ENCODE results near the gene SAMM50. TPM values are rescaled to one million over a fixed set of nuclear protein-coding genes. Genes with fewer than 3 reads are reported as not detected.

The SAMM50 gene
- total and polyA plus RNA-seq, 2 donors (not counting 3 experiments of a cell fraction or from before 2014, with no cell fraction given): 42.9 to 56.2 TPM

DNA sequence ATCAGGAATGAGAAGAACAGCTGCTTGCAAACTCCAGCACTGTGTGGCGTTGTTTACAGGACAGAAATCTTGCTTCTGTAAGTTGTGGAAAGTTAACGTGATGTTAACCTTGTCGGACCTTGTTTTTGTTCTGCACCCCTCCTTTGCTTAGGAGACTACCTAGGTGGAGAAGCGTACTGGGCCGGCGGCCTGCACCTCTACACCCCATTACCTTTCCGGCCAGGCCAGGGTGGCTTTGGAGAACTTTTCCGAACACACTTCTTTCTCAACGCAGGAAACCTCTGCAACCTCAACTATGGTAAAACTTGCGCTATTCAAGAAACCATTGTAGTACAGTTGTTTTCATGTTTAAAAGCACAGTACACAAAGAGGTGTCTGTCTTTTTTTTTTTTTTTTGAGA, 33.7 kb downstream of the SAMM50 start:
- dilution Hi-C loops (cut with MboI; ENCODE audit: extremely low pct_ligation_motif_present, low sequenced_read_pairs): no loop called here
- FAIRE-seq: no peak

More for the DNA sequence above, 33.7 kb downstream of the SAMM50 start:
- peaks cover 2% of the 10 kb centered on the region for H3K79me2 ChIP-seq (ENCODE audit: control insufficient read depth, insufficient read depth, low read length)
- CTCF ChIA-PET: interaction anchor here (10.3 kb wide), 1 partner anchor 96 kb away, joined by 640 read pairs; no protein-coding TSS in a partner anchor
- no peaks in the 10 kb centered on the region for H3K27me3 ChIP-seq (ENCODE audit: control insufficient read depth in 2 of 2, insufficient read depth in 2 of 2, low read length in 2 of 2)
- no peak overlapping the region for H2AFZ ChIP-seq (ENCODE audit: low read depth, low read length)
- H3K9me3 ChIP-seq (replicated peaks; ENCODE audit: control insufficient read depth, insufficient read depth, low read length): no peaks in the 10 kb centered on the region
- H3K4me1 ChIP-seq (ENCODE audit: control insufficient read depth, extremely low read depth, insufficient read depth, low read length): no peaks in the 10 kb centered on the region
- H3K4me2 ChIP-seq (ENCODE audit: insufficient read depth, low read length): no peak overlapping the region
- TF ChIP-seq POLR2AphosphoS5 (IDR thresholded peaks at IDR 0.05; ENCODE audit: insufficient read depth, low read depth, low read length) (no peak), POLR2A (IDR thresholded peaks at IDR 0.05; ENCODE audit: low read depth, low read length) (no peak), EZH2 (IDR thresholded peaks at IDR 0.05; ENCODE audit: borderline replicate concordance, low read depth, low read length, severe bottlenecking) (no peak), JUN (IDR thresholded peaks at IDR 0.05; ENCODE audit: borderline replicate concordance, insufficient read depth, insufficient read length, low read depth) (no peak), FOS (IDR thresholded peaks at IDR 0.05; ENCODE audit: borderline replicate concordance, insufficient read depth, low read length) (no peak), GATA2 (IDR thresholded peaks at IDR 0.05; ENCODE audit: insufficient read depth, insufficient read length, low read depth, low read length) (no peak), MYC (IDR thresholded peaks at IDR 0.05; ENCODE audit: low read depth, low read length) (no peak)
- TF ChIP-seq, protein P1, sequence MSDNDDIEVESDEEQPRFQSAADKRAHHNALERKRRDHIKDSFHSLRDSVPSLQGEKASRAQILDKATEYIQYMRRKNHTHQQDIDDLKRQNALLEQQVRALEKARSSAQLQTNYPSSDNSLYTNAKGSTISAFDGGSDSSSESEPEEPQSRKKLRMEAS (IDR thresholded peaks at IDR 0.05; ENCODE audit: insufficient read depth, insufficient read length): no peak
- TF ChIP-seq, protein P2, sequence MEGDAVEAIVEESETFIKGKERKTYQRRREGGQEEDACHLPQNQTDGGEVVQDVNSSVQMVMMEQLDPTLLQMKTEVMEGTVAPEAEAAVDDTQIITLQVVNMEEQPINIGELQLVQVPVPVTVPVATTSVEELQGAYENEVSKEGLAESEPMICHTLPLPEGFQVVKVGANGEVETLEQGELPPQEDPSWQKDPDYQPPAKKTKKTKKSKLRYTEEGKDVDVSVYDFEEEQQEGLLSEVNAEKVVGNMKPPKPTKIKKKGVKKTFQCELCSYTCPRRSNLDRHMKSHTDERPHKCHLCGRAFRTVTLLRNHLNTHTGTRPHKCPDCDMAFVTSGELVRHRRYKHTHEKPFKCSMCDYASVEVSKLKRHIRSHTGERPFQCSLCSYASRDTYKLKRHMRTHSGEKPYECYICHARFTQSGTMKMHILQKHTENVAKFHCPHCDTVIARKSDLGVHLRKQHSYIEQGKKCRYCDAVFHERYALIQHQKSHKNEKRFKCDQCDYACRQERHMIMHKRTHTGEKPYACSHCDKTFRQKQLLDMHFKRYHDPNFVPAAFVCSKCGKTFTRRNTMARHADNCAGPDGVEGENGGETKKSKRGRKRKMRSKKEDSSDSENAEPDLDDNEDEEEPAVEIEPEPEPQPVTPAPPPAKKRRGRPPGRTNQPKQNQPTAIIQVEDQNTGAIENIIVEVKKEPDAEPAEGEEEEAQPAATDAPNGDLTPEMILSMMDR (IDR thresholded peaks at IDR 0.05; ENCODE audit: extremely low read depth in 1 of 2, insufficient read depth in 1 of 2, low read depth in 1 of 2, low read length in 2 of 2): no peak
- H3K27ac ChIP-seq (ENCODE audit: insufficient read depth, low read depth, low read length): no peak overlapping the region
- intact Hi-C loops (cut with micrococcal nuclease): no loop called here
- DNase-seq (ENCODE audit: low read depth, low spot score): no peak
- no TSS peak for BruUV-seq (replicated peaks)
- POLR2A ChIA-PET: no interaction called here
- H3K4me3 ChIP-seq (replicated peaks in 1 of 3; ENCODE audit: insufficient read depth in 1 of 3, low read depth in 1 of 3, low read length in 3 of 3): no peak overlapping the region
- H3K36me3 ChIP-seq (ENCODE audit: control insufficient read depth in 2 of 2, extremely low read depth in 1 of 2, insufficient read depth in 2 of 2, low read length in 2 of 2): peaks cover 9 to 25% of the 10 kb centered on the region in 2 experiments
- H3K9me1 ChIP-seq (replicated peaks; ENCODE audit: control insufficient read depth, extremely low read depth, insufficient read depth, low read length): no peaks in the 10 kb centered on the region
- no peaks in the 10 kb centered on the region for H4K20me1 ChIP-seq (replicated peaks; ENCODE audit: control insufficient read depth, extremely low read depth, insufficient read depth, low read length)
- H3K9ac ChIP-seq (replicated peaks; ENCODE audit: extremely low read depth, insufficient read depth, low read length): no peak overlapping the region

All from endothelial cell of umbilical vein (primary cell).